Gastrocnemius medialis (tissue), 4 donors: Measurements from ENCODE around the gene RP2.

Source experiments
- POLR2A ChIP-seq, 2 donors: fragments of 450-650 bp; IDR thresholded peaks; one replicate each; pipeline ENCODE4 v1.6.1; 2017; ENCODE audit warnings: antibody characterized with exemption in 2 of 2, mild to moderate bottlenecking in 2 of 2, moderate library complexity in 2 of 2
- TF ChIP-seq, protein P1 (sequence below), 5 experiments: fragments of 450-650 bp in 3 of 5; fragments of 200-600 bp in 2 of 5; sonication (generic) in 2 of 5; IDR thresholded peaks in 4 of 5; conservative IDR thresholded peaks in 1 of 5; 1 replicate in 4 of 5; 2 replicates in 1 of 5; pipeline ENCODE4 v1.5.1; 2016 to 2019; ENCODE audit warnings: antibody characterized with exemption in 5 of 5, mild to moderate bottlenecking in 3 of 5, moderate library complexity in 3 of 5

- TF ChIP-seq, protein P1, sequence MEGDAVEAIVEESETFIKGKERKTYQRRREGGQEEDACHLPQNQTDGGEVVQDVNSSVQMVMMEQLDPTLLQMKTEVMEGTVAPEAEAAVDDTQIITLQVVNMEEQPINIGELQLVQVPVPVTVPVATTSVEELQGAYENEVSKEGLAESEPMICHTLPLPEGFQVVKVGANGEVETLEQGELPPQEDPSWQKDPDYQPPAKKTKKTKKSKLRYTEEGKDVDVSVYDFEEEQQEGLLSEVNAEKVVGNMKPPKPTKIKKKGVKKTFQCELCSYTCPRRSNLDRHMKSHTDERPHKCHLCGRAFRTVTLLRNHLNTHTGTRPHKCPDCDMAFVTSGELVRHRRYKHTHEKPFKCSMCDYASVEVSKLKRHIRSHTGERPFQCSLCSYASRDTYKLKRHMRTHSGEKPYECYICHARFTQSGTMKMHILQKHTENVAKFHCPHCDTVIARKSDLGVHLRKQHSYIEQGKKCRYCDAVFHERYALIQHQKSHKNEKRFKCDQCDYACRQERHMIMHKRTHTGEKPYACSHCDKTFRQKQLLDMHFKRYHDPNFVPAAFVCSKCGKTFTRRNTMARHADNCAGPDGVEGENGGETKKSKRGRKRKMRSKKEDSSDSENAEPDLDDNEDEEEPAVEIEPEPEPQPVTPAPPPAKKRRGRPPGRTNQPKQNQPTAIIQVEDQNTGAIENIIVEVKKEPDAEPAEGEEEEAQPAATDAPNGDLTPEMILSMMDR (IDR thresholded peaks at IDR 0.05 in 4 of 5, conservative IDR thresholded peaks at IDR 0.05 in 1 of 5): no peak
- TF ChIP-seq POLR2A (IDR thresholded peaks at IDR 0.05): no peak
Measured at GRCh38 chrX:46819136-46819535, 17.7 kb upstream of the RP2 start.
